ENCODE measurements around the gene GPX4.
A peak's percentile ranks its signal among the peaks of the same experiment; 100 is the strongest.

The GPX4 gene

DNA sequence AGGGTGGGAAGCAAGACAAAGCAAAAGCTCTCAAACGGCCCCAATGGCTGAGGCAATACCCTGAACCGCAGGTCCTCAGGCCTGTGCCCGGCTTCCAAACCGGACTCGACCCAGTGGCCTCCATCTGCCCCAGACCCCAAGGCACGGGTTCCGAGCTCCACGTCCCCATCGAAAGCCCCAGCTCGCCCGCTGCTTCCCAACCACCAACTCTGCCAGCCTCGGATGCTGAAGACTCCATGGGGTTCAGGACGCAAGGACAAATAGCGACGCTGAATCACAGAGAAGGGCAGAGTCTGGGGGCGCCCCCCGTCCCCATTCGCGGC, 9.2 kb upstream of the GPX4 start:
- Histone ChIP-seq H3K27me3 (ENCODE audit: control insufficient read depth, insufficient read depth, low read length, poor library complexity, severe bottlenecking) (no peaks in the 10 kb centered on the region), H3K9me3 (ENCODE audit: control insufficient read depth, low read length) (no peaks in the 10 kb centered on the region), H3K4me3 (ENCODE audit: insufficient read depth, low read depth, low read length) (peak overlapping the region; percentile 93), H3K4me1 (ENCODE audit: control insufficient read depth, insufficient read depth, low read length) (peaks cover 8% of the 10 kb centered on the region), H3K36me3 (ENCODE audit: control insufficient read depth, insufficient read depth, low read length) (peaks cover 16% of the 10 kb centered on the region), H3K27ac (ENCODE audit: insufficient read depth, low read depth, low read length, poor library complexity, severe bottlenecking) (no peak overlapping the region)
- 2% methylated on average over 19 of the region's 19 CpGs for WGBS, 2 experiments

DNA sequence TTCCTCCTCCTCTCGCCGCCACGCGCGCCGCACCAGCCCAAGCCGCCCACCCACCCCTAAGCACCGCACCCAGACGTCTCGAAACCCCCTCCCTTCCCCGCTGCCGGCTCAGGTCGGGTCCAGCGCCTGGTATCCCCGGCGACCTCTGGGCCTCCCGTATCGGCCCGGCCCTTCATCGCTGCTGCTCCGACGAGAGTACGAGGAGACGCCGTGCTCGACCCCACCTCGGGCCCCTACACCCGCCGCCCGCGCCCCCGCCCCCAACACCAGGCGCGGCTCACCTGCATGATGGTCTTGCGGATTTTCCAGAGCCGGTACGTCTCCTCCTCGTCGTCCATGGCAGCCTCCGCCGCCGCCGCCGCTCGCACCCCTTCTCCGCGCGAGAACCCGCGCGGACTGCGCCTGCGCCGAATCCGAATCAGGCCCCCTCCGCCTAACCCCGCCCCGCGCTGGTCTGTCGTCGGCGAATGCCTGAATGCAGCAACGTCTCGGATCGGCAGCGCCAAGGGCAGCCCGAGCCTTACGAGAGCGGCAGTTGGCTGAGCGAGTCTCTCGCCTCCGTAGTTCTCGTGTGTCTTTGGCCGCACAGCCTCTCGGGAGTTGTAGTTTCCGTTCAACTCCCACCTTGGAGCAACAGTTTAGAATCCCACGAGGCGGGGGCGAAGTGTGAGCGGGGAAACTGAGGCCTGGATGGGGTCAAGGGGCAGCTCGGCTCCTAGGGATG, 8.7 kb upstream of the GPX4 start, which contains the start of gene POLR2E:
POLR2E (minus strand) TSS at position 398 of the 724 bp plus-strand sequence; CDS start at position 338, 60 bp downstream.
- 0% methylated on average over 81 of the region's 81 CpGs for WGBS, 2 experiments
- no peaks in the 10 kb centered on the region for H3K27me3 ChIP-seq (ENCODE audit: control insufficient read depth, insufficient read depth, low read length, poor library complexity, severe bottlenecking)
- H3K4me3 ChIP-seq (ENCODE audit: insufficient read depth, low read depth, low read length) = peak within 1 kb of the TSS; percentile 93
- no peaks in the 10 kb centered on the region for H3K9me3 ChIP-seq (ENCODE audit: control insufficient read depth, low read length)
- peaks cover 16% of the 10 kb centered on the region for H3K36me3 ChIP-seq (ENCODE audit: control insufficient read depth, insufficient read depth, low read length)
- peaks cover 8% of the 10 kb centered on the region for H3K4me1 ChIP-seq (ENCODE audit: control insufficient read depth, insufficient read depth, low read length)
- no peak within 1 kb of the TSS for H3K27ac ChIP-seq (ENCODE audit: insufficient read depth, low read depth, low read length, poor library complexity, severe bottlenecking)

DNA sequence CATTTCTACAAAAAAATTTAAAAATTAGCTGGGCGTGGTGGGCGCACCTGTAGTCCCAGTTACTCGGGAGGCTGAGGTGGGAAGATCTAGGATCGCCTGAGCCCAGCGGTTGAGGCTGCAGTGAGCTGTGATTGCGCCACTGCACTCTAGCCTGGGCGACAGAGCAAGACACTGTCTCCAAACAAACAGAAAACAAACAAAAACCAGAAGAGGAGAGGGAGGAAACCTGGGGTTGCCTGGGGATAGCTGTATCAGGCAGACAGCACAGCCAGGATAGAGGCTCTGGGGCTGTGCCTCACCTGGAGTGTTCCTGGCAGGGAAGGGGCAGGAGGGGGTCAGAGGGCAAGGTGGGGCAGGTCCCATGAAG, 6.0 kb upstream of the GPX4 start:
- H3K9me3 ChIP-seq (ENCODE audit: control insufficient read depth, low read length) = no peaks in the 10 kb centered on the region
- peaks cover 8% of the 10 kb centered on the region for H3K4me1 ChIP-seq (ENCODE audit: control insufficient read depth, insufficient read depth, low read length)
- 87 to 90% methylated on average over 7 of the region's 7 CpGs for WGBS, 2 experiments
- no peaks in the 10 kb centered on the region for H3K27me3 ChIP-seq (ENCODE audit: control insufficient read depth, insufficient read depth, low read length, poor library complexity, severe bottlenecking)
- peaks cover 7% of the 10 kb centered on the region for H3K36me3 ChIP-seq (ENCODE audit: control insufficient read depth, insufficient read depth, low read length)
- H3K4me3 ChIP-seq (ENCODE audit: insufficient read depth, low read depth, low read length) = no peak overlapping the region
- no peak overlapping the region for H3K27ac ChIP-seq (ENCODE audit: insufficient read depth, low read depth, low read length, poor library complexity, severe bottlenecking)

DNA sequence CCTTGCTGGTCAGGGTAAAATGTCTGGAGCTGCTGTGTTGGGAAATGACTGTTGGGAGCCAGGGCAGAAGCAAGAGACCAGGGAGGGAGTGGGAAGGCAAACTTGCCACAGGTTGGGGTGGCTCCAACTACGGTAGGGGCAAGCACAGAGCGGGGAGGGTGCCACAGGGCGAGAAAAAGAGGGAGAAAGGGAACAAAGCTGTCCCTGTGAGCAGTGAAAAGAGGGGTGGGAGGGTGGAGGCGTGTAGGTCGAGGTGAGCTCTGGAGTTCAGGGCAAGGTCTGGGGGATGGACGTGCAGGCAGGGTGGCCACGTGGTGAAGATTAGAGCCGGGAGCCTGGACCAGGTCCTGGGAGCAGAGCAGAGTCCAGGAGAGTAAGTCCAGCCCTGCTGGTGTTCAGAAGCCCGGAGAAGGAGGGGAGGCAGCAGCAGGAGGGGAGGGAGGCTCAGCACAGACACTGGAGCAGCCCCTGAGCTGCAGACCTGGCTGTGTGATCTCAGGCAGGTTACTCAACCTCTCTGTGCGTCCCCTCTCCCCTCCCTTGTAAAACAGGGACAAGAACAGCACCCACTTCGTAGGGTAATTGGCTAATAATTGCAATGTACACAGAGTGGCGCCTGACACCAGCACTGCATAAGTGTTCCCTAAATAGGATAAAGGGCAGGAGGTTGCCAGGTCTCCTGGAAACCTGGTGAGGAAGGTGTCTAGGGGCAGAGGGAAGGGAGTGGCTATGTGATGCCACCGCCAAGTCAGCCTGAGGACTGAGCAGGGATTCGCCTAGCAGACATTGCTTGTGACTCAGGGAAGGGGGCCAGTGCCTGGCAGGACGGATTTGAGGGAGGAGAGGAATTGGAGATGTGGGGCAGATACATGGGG, 5.4 kb upstream of the GPX4 start:
- Histone ChIP-seq H3K36me3 (ENCODE audit: control insufficient read depth, insufficient read depth, low read length) (peaks cover under 1% of the 10 kb centered on the region), H3K27ac (ENCODE audit: insufficient read depth, low read depth, low read length, poor library complexity, severe bottlenecking) (no peak overlapping the region), H3K4me1 (ENCODE audit: control insufficient read depth, insufficient read depth, low read length) (peaks cover 8% of the 10 kb centered on the region), H3K27me3 (ENCODE audit: control insufficient read depth, insufficient read depth, low read length, poor library complexity, severe bottlenecking) (no peaks in the 10 kb centered on the region), H3K9me3 (ENCODE audit: control insufficient read depth, low read length) (no peaks in the 10 kb centered on the region), H3K4me3 (ENCODE audit: insufficient read depth, low read depth, low read length) (no peak overlapping the region)
- 80% methylated on average over 15 of the region's 15 CpGs for WGBS, 2 experiments

DNA sequence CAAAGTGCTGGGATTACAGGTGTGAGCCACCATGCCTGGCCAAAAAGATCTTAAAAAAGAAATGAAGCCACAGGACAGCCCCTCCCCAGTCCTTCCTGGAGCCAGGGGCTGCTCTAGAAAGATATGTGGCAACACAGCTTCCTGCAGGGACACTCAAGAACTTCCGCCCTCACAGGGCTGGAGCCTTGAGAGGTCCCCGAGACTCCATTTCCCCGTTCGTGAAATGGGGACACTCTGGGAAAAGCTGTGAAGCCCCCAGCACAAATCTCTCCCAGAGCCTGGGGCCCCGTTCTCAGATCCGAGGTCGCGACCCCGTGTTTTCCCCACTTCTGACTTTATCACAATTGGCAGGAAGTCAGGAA, 2.5 kb upstream of the GPX4 start:
- 81 to 84% methylated on average over 9 of the region's 9 CpGs for WGBS, 2 experiments
- Histone ChIP-seq H3K27ac (ENCODE audit: insufficient read depth, low read depth, low read length, poor library complexity, severe bottlenecking) (peak overlapping the region; percentile 61), H3K4me1 (ENCODE audit: control insufficient read depth, insufficient read depth, low read length) (peaks cover 3% of the 10 kb centered on the region), H3K9me3 (ENCODE audit: control insufficient read depth, low read length) (no peaks in the 10 kb centered on the region), H3K36me3 (ENCODE audit: control insufficient read depth, insufficient read depth, low read length) (no peaks in the 10 kb centered on the region), H3K27me3 (ENCODE audit: control insufficient read depth, insufficient read depth, low read length, poor library complexity, severe bottlenecking) (no peaks in the 10 kb centered on the region), H3K4me3 (ENCODE audit: insufficient read depth, low read depth, low read length) (no peak overlapping the region)

DNA sequence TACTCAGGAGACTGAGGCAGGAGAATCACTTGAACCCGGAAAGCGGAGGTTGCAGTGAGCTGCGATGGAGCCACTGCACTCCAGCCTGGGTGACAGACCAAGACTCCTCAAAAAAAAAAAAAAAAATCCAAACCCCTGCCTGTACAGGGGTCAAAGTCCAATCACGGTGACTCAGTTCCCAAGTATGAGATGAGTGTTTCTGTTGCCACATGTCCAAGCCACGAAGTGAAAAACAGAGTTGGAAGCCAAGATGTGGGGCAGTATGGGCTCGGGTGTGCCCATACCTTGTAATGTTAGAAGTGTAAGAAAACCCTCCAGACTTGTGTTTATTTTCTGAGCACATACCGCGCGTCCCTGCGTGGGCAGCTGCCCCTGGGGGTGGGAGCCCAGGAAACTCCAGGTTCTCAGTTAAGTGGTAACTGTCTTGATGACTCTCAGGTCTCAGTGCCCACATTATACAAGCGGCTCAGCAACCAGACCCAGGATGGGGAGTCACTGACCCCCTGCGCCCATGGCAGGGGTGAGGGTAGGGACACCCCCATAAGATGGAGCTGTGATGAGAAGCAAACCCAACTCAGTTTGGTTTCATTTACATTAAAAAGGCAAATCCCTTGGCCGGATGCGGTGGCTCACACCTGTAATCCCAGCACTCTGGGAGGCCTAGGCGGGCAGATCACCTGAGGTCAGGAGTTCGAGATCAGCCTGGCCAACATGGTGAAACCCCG, 1.2 kb upstream of the GPX4 start:
- H3K4me1 ChIP-seq (ENCODE audit: control insufficient read depth, insufficient read depth, low read length) = peaks cover 3% of the 10 kb centered on the region
- no peaks in the 10 kb centered on the region for H3K36me3 ChIP-seq (ENCODE audit: control insufficient read depth, insufficient read depth, low read length)
- H3K27me3 ChIP-seq (ENCODE audit: control insufficient read depth, insufficient read depth, low read length, poor library complexity, severe bottlenecking) = no peaks in the 10 kb centered on the region
- H3K27ac ChIP-seq (ENCODE audit: insufficient read depth, low read depth, low read length, poor library complexity, severe bottlenecking) = no peak overlapping the region
- 91 to 92% methylated on average over 17 of the region's 17 CpGs for WGBS, 2 experiments
- no peaks in the 10 kb centered on the region for H3K9me3 ChIP-seq (ENCODE audit: control insufficient read depth, low read length)
- no peak overlapping the region for H3K4me3 ChIP-seq (ENCODE audit: insufficient read depth, low read depth, low read length)

DNA sequence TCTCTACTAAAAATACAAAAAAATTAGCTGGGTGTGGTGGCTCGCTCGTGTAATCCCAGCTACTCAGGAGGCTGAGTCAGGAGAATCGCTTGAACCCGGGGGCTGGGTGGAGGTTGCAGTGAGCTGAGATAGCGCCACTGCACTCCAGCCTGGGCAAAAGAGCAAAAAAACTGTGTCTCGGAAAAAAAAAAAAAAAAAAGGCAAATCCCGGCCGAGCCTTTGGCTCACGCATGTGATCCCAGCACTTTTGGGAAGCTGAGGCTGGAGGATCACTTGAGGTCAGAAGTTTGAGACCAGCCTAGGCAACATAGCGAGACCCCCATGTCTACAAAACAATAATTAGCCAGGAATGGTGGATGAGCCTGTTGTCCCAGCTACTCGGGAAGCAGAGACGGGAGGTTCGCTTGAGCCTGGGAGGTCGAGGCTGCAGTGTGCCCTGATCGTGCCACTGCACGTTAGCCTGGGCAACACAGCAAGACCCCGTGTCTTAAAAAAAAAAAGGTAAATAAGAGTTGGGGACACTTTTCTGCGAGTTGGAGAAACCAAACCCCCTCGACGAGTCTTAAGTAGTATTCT, 574 bp upstream of the GPX4 start:
- no peaks in the 10 kb centered on the region for H3K36me3 ChIP-seq (ENCODE audit: control insufficient read depth, insufficient read depth, low read length)
- no peaks in the 10 kb centered on the region for H3K9me3 ChIP-seq (ENCODE audit: control insufficient read depth, low read length)
- H3K27me3 ChIP-seq (ENCODE audit: control insufficient read depth, insufficient read depth, low read length, poor library complexity, severe bottlenecking) = no peaks in the 10 kb centered on the region
- peaks cover 3% of the 10 kb centered on the region for H3K4me1 ChIP-seq (ENCODE audit: control insufficient read depth, insufficient read depth, low read length)
- H3K27ac ChIP-seq (ENCODE audit: insufficient read depth, low read depth, low read length, poor library complexity, severe bottlenecking) = no peak overlapping the region
- 74% methylated on average over 20 of the region's 20 CpGs for WGBS, 2 experiments
- peak overlapping the region; percentile 17 for H3K4me3 ChIP-seq (ENCODE audit: insufficient read depth, low read depth, low read length)

DNA sequence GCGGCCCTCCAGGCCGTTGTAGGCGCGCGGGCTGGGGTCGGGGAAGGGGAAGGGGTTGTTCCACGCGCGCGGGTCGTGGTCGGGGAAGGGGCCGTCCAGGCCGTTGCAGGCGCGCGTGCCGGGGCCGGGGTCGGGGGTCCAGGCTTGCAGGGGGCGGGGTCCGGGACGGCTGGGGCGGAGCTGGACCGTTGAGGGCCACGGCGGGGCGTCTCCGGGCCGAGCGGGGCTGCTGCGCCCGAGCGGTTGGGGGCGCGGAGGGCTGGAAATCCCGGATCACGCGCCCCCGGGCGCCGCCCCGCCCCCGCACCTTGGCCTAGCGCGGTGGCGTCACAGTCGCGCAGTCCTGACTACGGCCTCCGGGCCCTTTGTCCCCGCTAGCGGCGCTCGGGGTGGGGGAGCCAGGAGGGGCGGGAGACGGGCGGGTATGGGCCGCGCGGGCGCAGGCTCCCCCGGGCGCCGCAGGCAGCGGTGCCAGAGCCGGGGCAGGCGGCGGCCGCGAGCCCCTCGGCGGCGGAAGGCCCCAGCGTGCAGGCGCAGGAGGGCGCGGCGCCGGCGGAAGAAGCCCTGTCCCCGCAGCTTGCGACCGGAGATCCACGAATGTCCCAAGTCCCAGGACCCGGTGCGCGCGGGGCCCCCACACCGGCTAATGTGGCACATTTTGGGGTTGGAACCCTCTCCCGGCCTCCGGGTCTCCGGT, 665 bp downstream of the GPX4 start:
- Histone ChIP-seq H3K27me3 (ENCODE audit: control insufficient read depth, insufficient read depth, low read length, poor library complexity, severe bottlenecking) (no peaks in the 10 kb centered on the region), H3K9me3 (ENCODE audit: control insufficient read depth, low read length) (no peaks in the 10 kb centered on the region), H3K4me1 (ENCODE audit: control insufficient read depth, insufficient read depth, low read length) (peaks cover 3% of the 10 kb centered on the region), H3K4me3 (ENCODE audit: insufficient read depth, low read depth, low read length) (peak overlapping the region; percentile 89), H3K27ac (ENCODE audit: insufficient read depth, low read depth, low read length, poor library complexity, severe bottlenecking) (peak overlapping the region; percentile 94), H3K36me3 (ENCODE audit: control insufficient read depth, insufficient read depth, low read length) (no peaks in the 10 kb centered on the region)
- 0% methylated on average over 93 of the region's 93 CpGs for WGBS, 2 experiments

DNA sequence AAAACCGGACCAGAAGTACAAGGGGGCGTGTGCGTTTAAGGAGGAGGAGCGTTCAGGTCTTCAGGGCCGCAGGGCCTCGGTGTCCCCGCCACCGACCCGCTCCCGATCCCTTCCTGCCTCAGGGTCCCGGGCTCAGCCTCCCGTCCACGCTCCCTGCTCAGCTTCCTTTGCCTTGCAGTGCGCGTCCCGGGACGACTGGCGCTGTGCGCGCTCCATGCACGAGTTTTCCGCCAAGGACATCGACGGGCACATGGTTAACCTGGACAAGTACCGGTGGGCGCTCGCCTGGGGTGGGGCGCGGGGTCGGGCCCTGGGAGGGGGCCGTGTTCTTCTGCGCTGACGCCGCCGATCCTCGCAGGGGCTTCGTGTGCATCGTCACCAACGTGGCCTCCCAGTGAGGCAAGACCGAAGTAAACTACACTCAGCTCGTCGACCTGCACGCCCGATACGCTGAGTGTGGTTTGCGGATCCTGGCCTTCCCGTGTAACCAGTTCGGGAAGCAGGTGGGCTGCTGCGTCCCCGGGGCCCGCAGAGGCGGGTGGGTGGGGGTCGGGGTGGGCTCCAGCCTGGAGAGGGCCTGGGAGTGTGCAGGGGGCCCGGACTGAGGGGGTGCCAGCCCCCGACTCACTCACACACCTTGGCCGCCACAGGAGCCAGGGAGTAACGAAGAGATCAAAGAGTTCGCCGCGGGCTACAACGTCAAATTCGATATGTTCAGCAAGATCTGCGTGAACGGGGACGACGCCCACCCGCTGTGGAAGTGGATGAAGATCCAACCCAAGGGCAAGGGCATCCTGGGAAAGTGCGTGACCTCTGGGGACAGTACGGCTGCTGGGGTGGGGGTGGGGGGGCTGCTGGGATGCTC, 1.4 kb downstream of the GPX4 start:
- Histone ChIP-seq H3K4me3 (ENCODE audit: insufficient read depth, low read depth, low read length) (peak overlapping the region; percentile 89), H3K9me3 (ENCODE audit: control insufficient read depth, low read length) (no peaks in the 10 kb centered on the region), H3K36me3 (ENCODE audit: control insufficient read depth, insufficient read depth, low read length) (no peaks in the 10 kb centered on the region), H3K4me1 (ENCODE audit: control insufficient read depth, insufficient read depth, low read length) (peaks cover 3% of the 10 kb centered on the region), H3K27ac (ENCODE audit: insufficient read depth, low read depth, low read length, poor library complexity, severe bottlenecking) (peak overlapping the region; percentile 94), H3K27me3 (ENCODE audit: control insufficient read depth, insufficient read depth, low read length, poor library complexity, severe bottlenecking) (no peaks in the 10 kb centered on the region)
- 41 to 43% methylated on average over 69 of the region's 69 CpGs for WGBS, 2 experiments
